Activated CD4-positive, alpha-beta T cell treated with anti-CD3 and anti-CD28 coated beads, Interleukin-10, Interleukin-2, amounts not matched to agents 100 ng/mL and 50 ng/mL, durations not matched to agents 16 hours and 8 hours (primary cell): ENCODE results near the gene ARAP3.

Experiments
- DNase-seq: peaks from one replicate; pipeline ENCODE4 v3.0.0-alpha.2; 2020

The ARAP3 gene

DNA sequence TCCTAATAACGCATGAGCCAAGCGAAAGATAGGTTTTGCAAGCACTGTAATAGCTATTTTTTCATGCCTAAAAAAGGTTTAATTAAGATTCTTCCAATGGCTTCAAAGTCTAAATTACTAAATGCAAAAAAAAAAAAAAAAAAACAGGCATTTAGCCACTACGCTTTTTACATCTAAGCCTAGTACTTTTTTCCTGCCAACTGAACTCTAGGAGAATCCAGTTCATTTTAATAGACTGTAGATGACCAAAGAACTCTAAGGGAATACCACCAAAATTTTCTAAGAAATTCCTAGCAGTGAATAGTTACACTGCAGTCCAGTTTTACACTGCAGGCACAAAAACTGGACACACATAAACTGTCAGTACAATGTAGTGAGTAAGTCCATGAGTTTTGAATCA, 73.0 kb downstream of the ARAP3 start:
- DNase-seq: no peak

DNA sequence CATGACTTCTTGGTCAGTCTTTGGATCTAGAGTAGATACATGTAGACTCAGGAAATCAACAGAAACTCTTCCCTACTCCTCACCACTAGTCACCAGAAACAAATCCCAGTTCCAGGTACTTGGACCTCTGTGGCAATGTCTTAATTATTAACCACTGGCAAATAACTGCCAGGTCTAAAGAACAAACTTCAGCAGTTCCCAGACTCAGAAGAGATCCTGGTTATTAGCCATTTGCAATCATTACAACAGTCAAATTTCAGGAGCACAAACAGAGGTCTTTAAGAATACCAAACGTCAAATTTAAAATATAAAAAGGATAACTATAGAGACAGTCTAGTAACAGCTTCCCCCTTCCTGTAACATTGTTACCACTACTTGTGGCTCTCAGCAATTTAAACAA, 73.5 kb downstream of the ARAP3 start:
- DNase-seq: no peak

DNA sequence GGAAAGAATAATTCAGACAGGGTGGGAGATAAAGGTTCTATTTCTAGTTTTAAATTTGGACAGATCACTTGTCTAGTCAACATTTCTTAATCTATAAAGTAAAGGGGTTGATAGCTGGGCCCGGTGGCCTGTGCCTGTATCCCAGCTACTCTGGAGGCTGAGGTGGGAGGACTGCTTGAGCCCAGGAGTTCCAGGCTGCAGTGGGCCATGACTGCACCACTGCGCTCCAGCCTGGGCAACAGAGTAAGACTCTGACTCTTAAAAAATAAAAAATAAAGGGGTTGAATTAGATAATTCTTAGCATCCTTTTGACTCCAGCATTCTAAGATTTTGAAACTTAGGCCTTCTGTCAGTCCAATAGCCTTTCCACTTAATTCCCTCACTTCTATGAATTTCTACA, 74.0 kb downstream of the ARAP3 start:
- no peak for DNase-seq

DNA sequence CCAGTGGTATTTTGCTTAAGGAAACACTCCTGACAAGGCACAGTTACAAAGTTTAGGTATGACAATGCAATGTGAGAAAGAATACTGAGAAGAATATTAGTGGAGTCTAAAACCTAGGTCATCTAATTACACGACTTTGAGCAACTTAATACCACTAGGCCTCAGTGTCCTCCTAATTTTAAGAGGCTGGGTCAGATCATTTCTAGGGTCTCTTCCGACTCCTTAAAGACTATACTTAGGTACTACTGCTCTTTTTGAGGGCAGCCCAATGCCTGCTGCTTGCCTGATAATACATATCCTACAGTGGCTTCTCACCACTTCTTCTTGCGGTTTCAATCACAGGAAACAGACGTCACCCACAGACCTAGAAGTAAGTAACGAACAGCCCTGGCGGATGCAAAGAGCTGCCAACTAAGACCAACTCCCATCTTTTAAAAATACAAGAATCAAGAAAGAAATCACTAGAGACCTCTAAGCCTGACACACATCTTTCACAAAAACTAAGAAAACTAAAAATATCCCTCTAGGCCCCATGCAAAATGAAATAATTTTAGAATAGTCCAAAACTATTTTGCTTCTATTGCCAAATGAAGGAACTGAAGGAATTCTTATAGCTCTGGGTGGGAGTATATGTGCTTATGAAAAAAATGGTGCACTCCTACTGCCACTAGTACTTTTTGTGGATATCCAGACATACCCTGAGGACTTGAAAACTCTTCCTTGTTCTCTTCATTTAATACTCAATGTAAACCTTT, 76.3 kb downstream of the ARAP3 start:
- DNase-seq: peak; percentile 93

DNA sequence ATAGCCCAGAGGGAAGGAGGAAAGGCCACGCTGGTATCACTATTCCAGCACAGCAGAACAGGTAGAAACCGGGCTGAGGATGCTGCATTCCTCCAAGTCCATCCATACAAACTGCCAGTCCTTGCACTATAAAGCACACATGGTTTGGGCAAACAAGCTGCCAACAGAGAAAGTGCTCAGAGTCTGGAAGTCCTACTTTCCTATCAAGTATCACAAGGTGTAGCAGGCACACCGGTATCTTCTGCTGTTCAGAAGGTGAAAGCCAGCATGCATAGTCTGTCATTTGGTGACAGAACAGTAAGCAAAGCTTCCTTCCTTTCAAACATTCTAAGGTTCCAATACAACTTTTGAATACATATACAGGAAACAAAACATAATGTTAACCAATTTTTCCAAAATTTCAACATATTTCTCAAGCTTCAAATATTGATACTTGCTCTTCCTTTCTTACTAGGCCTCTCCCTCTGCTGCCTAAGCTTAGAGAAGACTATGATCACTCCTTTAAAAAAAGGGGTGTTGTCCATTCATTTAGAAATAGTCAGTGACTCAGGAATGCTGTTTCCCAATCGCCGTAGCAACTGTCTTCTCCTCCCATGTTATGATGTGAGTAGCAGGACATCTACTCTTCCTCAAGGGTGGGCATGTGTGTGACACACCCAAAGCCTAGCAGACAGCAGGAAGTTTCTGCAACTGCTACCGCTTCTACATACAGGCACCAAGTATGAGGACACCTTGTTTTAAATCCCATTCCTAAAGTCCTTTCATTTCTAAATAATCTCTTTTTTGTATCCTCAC, 77.9 kb downstream of the ARAP3 start:
- DNase-seq: peak; percentile 68
